ENCODE data around the gene APBA1. TPM values are rescaled to one million over a fixed set of nuclear protein-coding genes. Genes with fewer than 3 reads are reported as not detected.

Gene APBA1
- total RNA-seq, 1 donor from 2014 or later = 3.4 TPM

DNA sequence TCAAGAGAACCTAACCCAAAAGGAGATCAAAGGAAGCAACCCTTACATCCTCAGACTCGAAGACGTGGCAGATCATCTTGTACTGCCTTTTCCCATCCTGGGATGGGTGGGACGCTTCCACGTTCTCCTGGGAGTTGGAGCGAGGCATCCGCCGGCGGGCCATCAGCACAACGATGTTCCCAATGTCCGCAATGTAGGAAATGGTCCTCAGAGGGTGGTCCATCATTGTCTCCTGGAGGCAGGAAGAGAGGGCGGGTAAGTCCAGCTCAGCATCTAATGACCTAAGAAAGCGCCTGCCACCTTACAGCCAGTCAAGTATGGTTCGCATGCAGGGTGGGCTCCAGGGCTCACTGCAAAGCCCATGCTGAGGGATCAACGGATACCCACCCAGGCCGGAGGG lies 216.0 kb downstream of the APBA1 start:
- H3K9ac ChIP-seq = no peak overlapping the region
- Mint-ChIP-seq H3K36me3 (peaks cover 7% of the 10 kb centered on the region), H3K27ac (no peak overlapping the region), H3K4me1 (peaks cover 39% of the 10 kb centered on the region), H3K9me3 (peaks cover 3% of the 10 kb centered on the region), H3K4me3 (no peak overlapping the region), H3K27me3 (ENCODE audit: insufficient read depth, low read depth) (peaks cover 7% of the 10 kb centered on the region)
- no peak for TF ChIP-seq EZH2phosphoT487 (IDR thresholded peaks at IDR 0.05)
- no peak for TF ChIP-seq EZH2 (IDR thresholded peaks at IDR 0.05)
- TF ChIP-seq, protein P1, sequence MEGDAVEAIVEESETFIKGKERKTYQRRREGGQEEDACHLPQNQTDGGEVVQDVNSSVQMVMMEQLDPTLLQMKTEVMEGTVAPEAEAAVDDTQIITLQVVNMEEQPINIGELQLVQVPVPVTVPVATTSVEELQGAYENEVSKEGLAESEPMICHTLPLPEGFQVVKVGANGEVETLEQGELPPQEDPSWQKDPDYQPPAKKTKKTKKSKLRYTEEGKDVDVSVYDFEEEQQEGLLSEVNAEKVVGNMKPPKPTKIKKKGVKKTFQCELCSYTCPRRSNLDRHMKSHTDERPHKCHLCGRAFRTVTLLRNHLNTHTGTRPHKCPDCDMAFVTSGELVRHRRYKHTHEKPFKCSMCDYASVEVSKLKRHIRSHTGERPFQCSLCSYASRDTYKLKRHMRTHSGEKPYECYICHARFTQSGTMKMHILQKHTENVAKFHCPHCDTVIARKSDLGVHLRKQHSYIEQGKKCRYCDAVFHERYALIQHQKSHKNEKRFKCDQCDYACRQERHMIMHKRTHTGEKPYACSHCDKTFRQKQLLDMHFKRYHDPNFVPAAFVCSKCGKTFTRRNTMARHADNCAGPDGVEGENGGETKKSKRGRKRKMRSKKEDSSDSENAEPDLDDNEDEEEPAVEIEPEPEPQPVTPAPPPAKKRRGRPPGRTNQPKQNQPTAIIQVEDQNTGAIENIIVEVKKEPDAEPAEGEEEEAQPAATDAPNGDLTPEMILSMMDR (IDR thresholded peaks at IDR 0.05) = no peak
- no peak overlapping the region for H3K27ac ChIP-seq
- no peaks in the 10 kb centered on the region for H4K20me1 ChIP-seq (ENCODE audit: low read depth)
- H3K4me3 ChIP-seq = no peak overlapping the region
- no peaks in the 10 kb centered on the region for H3K9me3 ChIP-seq (ENCODE audit: low read depth)
- H3K4me2 ChIP-seq = no peak overlapping the region
- H3K79me2 ChIP-seq (ENCODE audit: low read depth) = no peaks in the 10 kb centered on the region
- no peak overlapping the region for H2AFZ ChIP-seq (replicated peaks)
- no peaks in the 10 kb centered on the region for H3K36me3 ChIP-seq
- DNase-seq (ENCODE audit: low spot score) = no peak
- H3K4me1 ChIP-seq = peaks cover 13% of the 10 kb centered on the region
- H3F3A ChIP-seq (ENCODE audit: low read depth) = no peaks in the 10 kb centered on the region
- H3K27me3 ChIP-seq = no peaks in the 10 kb centered on the region

DNA sequence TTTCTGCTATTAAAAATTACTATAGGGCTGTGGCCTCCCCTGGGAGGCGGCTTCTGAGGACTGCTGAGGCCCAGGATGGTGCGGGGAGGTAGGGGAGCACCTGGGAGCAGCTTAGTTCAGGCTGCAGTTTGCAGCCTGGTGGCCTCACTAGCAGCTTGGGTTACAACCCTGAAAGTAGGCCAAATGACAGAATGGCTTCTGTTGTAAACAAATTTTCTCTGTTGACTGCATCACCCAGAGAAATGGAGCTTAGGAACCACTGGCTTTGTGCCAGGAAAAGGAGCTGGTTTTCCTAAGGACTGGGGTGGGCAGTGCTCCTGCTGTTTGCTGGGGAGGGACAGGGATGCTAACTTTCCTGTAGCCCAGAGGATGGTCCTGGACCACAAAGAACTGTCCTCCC lies 216.9 kb downstream of the APBA1 start:
- H4K20me1 ChIP-seq (ENCODE audit: low read depth) = no peaks in the 10 kb centered on the region
- no peak overlapping the region for H2AFZ ChIP-seq (replicated peaks)
- no peaks in the 10 kb centered on the region for H3K9me3 ChIP-seq (ENCODE audit: low read depth)
- no peaks in the 10 kb centered on the region for H3K27me3 ChIP-seq
- TF ChIP-seq, protein P1 (IDR thresholded peaks at IDR 0.05) = no peak
- no peak for TF ChIP-seq EZH2 (IDR thresholded peaks at IDR 0.05)
- no peak for TF ChIP-seq EZH2phosphoT487 (IDR thresholded peaks at IDR 0.05)
- H3K79me2 ChIP-seq (ENCODE audit: low read depth) = no peaks in the 10 kb centered on the region
- DNase-seq (ENCODE audit: low spot score) = no peak
- Mint-ChIP-seq H3K27me3 (ENCODE audit: insufficient read depth, low read depth) (peaks cover 7% of the 10 kb centered on the region), H3K36me3 (peaks cover 9% of the 10 kb centered on the region), H3K9me3 (peaks cover 4% of the 10 kb centered on the region), H3K27ac (peak overlapping the region; percentile 17), H3K4me1 (peaks cover 40% of the 10 kb centered on the region), H3K4me3 (no peak overlapping the region)
- H3K9ac ChIP-seq = no peak overlapping the region
- H3K4me3 ChIP-seq = no peak overlapping the region
- H3K27ac ChIP-seq = no peak overlapping the region
- no peak overlapping the region for H3K4me2 ChIP-seq
- H3K36me3 ChIP-seq = no peaks in the 10 kb centered on the region
- H3K4me1 ChIP-seq = peaks cover 13% of the 10 kb centered on the region
- no peaks in the 10 kb centered on the region for H3F3A ChIP-seq (ENCODE audit: low read depth)

DNA sequence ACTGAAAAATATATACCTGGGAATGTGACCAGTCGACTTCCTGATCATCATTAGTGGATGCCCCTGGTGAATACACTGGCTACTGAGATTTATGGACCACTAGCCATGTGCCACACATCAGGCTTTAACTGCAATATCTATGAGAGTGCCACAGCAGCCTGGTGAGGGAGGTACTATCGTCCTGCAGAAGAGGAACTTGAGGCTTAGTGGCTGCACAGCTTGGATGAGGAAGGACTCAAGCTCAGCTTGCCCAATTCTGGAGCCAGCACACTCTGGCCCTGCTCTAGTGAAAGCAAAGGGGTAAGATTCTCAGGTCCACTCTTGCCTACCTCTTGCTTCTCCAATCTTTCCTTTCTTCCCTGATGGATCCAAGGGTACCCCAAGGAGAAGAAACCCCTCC lies 217.8 kb downstream of the APBA1 start:
- no peak overlapping the region for H3K9ac ChIP-seq
- H3K9me3 Mint-ChIP-seq = peaks cover 4% of the 10 kb centered on the region
- H3K27ac Mint-ChIP-seq = peak overlapping the region; percentile 66

More for the DNA sequence above, 217.8 kb downstream of the APBA1 start:
- no peak for DNase-seq (ENCODE audit: low spot score)
- TF ChIP-seq, protein P1 (IDR thresholded peaks at IDR 0.05) = no peak
- TF ChIP-seq EZH2 (IDR thresholded peaks at IDR 0.05) = no peak
- no peak for TF ChIP-seq EZH2phosphoT487 (IDR thresholded peaks at IDR 0.05)
- Histone ChIP-seq H3K4me1 (peaks cover 13% of the 10 kb centered on the region), H3K4me2 (no peak overlapping the region), H3K36me3 (no peaks in the 10 kb centered on the region), H3K79me2 (ENCODE audit: low read depth) (no peaks in the 10 kb centered on the region), H3K27ac (no peak overlapping the region), H2AFZ (replicated peaks) (no peak overlapping the region), H3F3A (ENCODE audit: low read depth) (no peaks in the 10 kb centered on the region), H4K20me1 (ENCODE audit: low read depth) (no peaks in the 10 kb centered on the region), H3K4me3 (no peak overlapping the region), H3K27me3 (no peaks in the 10 kb centered on the region), H3K9me3 (ENCODE audit: low read depth) (no peaks in the 10 kb centered on the region)
- Mint-ChIP-seq H3K4me3 (no peak overlapping the region), H3K27me3 (ENCODE audit: insufficient read depth, low read depth) (peaks cover 7% of the 10 kb centered on the region), H3K36me3 (peaks cover 9% of the 10 kb centered on the region), H3K4me1 (peaks cover 34% of the 10 kb centered on the region)

Data from neural progenitor cell (in vitro differentiated cells).